HL-60 (cell line): Measurements from ENCODE around the gene USH2A.

Experiments used
- DNase-seq, 2 experiments: peaks; one replicate each; pipeline ENCODE4 v3.0.0-alpha.2; 2010 to 2020; ENCODE audit warnings: low read depth in 1 of 2, low spot score in 1 of 2
- H3K27ac ChIP-seq: fragments of 250-450 bp; sonication (Bioruptor Pico); replicated peaks from 2 replicates; pipeline ENCODE4 v1.5.1; 2020; ENCODE audit warnings: mild to moderate bottlenecking, moderate library complexity
- H3K27me3 ChIP-seq: fragments of 250-450 bp; sonication (Bioruptor Pico); 2 replicates; pipeline ENCODE4 v1.5.1; 2021; ENCODE audit warnings: mild to moderate bottlenecking, moderate library complexity; ENCODE audit not compliant: insufficient read depth, poor library complexity, severe bottlenecking
- H3K4me3 ChIP-seq: replicated peaks from 2 replicates; pipeline ENCODE4 v1.5.1; 2011; ENCODE audit warnings: mild to moderate bottlenecking, control low read depth, low read length; ENCODE audit not compliant: insufficient read depth
- GABPA ChIP-seq: IDR thresholded peaks from 2 replicates; pipeline ENCODE4 v1.6.1; 2012; ENCODE audit warnings: low read depth
- POLR2AphosphoS5 ChIP-seq: IDR thresholded peaks from 2 replicates; pipeline ENCODE4 v1.6.1; 2012; ENCODE audit warnings: low read depth
- SPI1 ChIP-seq: IDR thresholded peaks from 2 replicates; pipeline ENCODE4 v1.6.1; 2012; ENCODE audit warnings: low read depth, mild to moderate bottlenecking, borderline replicate concordance
- TF ChIP-seq, protein P1 (sequence below): IDR thresholded peaks from one replicate; pipeline ENCODE4 v1.5.1; 2011; ENCODE audit warnings: low read length, control low read depth, inconsistent platforms; ENCODE audit not compliant: insufficient read depth
- TF ChIP-seq, protein P2 (sequence below): IDR thresholded peaks from 2 replicates; pipeline ENCODE4 v1.6.1; 2012; ENCODE audit warnings: low read depth; ENCODE audit not compliant: insufficient replicate concordance

The USH2A gene

GRCh38 chr1:216461466-216461865 lies 38.2 kb upstream of the USH2A start:
- Histone ChIP-seq H3K4me3 (no peak overlapping the region), H3K27me3 (no peaks in the 10 kb centered on the region), H3K27ac (no peak overlapping the region)
- no peak for DNase-seq
- TF ChIP-seq SPI1 (no peak), POLR2AphosphoS5 (no peak), GABPA (no peak)
- TF ChIP-seq, protein P1, sequence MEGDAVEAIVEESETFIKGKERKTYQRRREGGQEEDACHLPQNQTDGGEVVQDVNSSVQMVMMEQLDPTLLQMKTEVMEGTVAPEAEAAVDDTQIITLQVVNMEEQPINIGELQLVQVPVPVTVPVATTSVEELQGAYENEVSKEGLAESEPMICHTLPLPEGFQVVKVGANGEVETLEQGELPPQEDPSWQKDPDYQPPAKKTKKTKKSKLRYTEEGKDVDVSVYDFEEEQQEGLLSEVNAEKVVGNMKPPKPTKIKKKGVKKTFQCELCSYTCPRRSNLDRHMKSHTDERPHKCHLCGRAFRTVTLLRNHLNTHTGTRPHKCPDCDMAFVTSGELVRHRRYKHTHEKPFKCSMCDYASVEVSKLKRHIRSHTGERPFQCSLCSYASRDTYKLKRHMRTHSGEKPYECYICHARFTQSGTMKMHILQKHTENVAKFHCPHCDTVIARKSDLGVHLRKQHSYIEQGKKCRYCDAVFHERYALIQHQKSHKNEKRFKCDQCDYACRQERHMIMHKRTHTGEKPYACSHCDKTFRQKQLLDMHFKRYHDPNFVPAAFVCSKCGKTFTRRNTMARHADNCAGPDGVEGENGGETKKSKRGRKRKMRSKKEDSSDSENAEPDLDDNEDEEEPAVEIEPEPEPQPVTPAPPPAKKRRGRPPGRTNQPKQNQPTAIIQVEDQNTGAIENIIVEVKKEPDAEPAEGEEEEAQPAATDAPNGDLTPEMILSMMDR: no peak
- TF ChIP-seq, protein P2, sequence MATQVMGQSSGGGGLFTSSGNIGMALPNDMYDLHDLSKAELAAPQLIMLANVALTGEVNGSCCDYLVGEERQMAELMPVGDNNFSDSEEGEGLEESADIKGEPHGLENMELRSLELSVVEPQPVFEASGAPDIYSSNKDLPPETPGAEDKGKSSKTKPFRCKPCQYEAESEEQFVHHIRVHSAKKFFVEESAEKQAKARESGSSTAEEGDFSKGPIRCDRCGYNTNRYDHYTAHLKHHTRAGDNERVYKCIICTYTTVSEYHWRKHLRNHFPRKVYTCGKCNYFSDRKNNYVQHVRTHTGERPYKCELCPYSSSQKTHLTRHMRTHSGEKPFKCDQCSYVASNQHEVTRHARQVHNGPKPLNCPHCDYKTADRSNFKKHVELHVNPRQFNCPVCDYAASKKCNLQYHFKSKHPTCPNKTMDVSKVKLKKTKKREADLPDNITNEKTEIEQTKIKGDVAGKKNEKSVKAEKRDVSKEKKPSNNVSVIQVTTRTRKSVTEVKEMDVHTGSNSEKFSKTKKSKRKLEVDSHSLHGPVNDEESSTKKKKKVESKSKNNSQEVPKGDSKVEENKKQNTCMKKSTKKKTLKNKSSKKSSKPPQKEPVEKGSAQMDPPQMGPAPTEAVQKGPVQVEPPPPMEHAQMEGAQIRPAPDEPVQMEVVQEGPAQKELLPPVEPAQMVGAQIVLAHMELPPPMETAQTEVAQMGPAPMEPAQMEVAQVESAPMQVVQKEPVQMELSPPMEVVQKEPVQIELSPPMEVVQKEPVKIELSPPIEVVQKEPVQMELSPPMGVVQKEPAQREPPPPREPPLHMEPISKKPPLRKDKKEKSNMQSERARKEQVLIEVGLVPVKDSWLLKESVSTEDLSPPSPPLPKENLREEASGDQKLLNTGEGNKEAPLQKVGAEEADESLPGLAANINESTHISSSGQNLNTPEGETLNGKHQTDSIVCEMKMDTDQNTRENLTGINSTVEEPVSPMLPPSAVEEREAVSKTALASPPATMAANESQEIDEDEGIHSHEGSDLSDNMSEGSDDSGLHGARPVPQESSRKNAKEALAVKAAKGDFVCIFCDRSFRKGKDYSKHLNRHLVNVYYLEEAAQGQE: no peak

GRCh38 chr1:216459651-216460207 lies 36.5 kb upstream of the USH2A start:
- H3K27me3 ChIP-seq: no peaks in the 10 kb centered on the region
- TF ChIP-seq, protein P1: no peak
- TF ChIP-seq GABPA (no peak), SPI1 (no peak), POLR2AphosphoS5 (no peak)
- TF ChIP-seq, protein P2: no peak
- H3K27ac ChIP-seq: no peak overlapping the region
- no peak for DNase-seq
- H3K4me3 ChIP-seq: no peak overlapping the region

DNA sequence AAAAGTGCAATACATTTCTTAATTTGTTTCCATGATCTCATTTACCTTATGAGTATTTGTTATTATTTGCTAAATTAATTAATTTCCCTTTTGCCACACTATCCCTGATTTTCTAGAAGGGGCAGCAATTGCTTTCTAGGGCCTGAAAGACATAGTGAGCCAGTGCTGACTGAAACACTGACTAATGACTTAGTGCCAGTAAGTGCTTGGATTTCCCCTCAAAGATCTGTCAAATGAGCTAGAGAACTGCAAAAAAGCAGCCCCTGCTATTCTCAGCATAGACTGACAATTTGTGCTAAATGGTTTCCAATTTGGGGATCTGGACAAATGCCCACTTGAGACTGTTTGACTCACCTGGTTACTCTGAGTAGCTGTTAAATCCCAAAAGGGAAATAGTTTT lies 35.6 kb upstream of the USH2A start:
- no peak for DNase-seq
- no peak overlapping the region for H3K4me3 ChIP-seq
- H3K27me3 ChIP-seq: no peaks in the 10 kb centered on the region
- TF ChIP-seq, protein P2: no peak
- TF ChIP-seq GABPA (no peak), SPI1 (no peak), POLR2AphosphoS5 (no peak)
- TF ChIP-seq, protein P1: no peak
- H3K27ac ChIP-seq: no peak overlapping the region
